Measurements from ENCODE around the gene PDAP1.
"Not testable (repeated sequence)": the region's sequence is repeated elsewhere in the genome, so short reads cannot be mapped to it uniquely, and the experiment has no call there.

The PDAP1 gene

GRCh38 chr7:99428972-99429566 lies 20.7 kb upstream of the PDAP1 start:
- H3K27me3 ChIP-seq (replicated peaks; ENCODE audit: control insufficient read depth, insufficient read depth, low read length, poor library complexity, severe bottlenecking), result no peaks in the 10 kb centered on the region
- H3K27ac ChIP-seq (ENCODE audit: insufficient read depth, low read length, poor library complexity, severe bottlenecking), result no peak overlapping the region
- H3K9me3 ChIP-seq (ENCODE audit: control insufficient read depth, low read length), result no peaks in the 10 kb centered on the region
- H3K36me3 ChIP-seq (ENCODE audit: control insufficient read depth, insufficient read depth, low read length), result peaks cover 47% of the 10 kb centered on the region
- no peak overlapping the region for H3K4me3 ChIP-seq (ENCODE audit: insufficient read depth, low read depth, low read length, poor library complexity, severe bottlenecking)
- no peaks in the 10 kb centered on the region for H3K4me1 ChIP-seq (ENCODE audit: control insufficient read depth, insufficient read depth, low read length, poor library complexity, severe bottlenecking)
- DNase-seq, result no peak

GRCh38 chr7:99424932-99425730 lies 16.7 kb upstream of the PDAP1 start:
- H3K4me3 ChIP-seq (ENCODE audit: insufficient read depth, low read depth, low read length, poor library complexity, severe bottlenecking), result no peak overlapping the region
- no peaks in the 10 kb centered on the region for H3K27me3 ChIP-seq (replicated peaks; ENCODE audit: control insufficient read depth, insufficient read depth, low read length, poor library complexity, severe bottlenecking)
- DNase-seq, result no peak
- no peak overlapping the region for H3K27ac ChIP-seq (ENCODE audit: insufficient read depth, low read length, poor library complexity, severe bottlenecking)
- H3K4me1 ChIP-seq (ENCODE audit: control insufficient read depth, insufficient read depth, low read length, poor library complexity, severe bottlenecking), result no peaks in the 10 kb centered on the region
- H3K9me3 ChIP-seq (ENCODE audit: control insufficient read depth, low read length), result no peaks in the 10 kb centered on the region
- peaks cover 50% of the 10 kb centered on the region for H3K36me3 ChIP-seq (ENCODE audit: control insufficient read depth, insufficient read depth, low read length)

- H3K4me1 ChIP-seq (ENCODE audit: control insufficient read depth, insufficient read depth, low read length, poor library complexity, severe bottlenecking), result no peaks in the 10 kb centered on the region
- no peak overlapping the region for H3K27ac ChIP-seq (ENCODE audit: insufficient read depth, low read length, poor library complexity, severe bottlenecking)
- H3K27me3 ChIP-seq (replicated peaks; ENCODE audit: control insufficient read depth, insufficient read depth, low read length, poor library complexity, severe bottlenecking), result no peaks in the 10 kb centered on the region
- DNase-seq, result no peak
- H3K4me3 ChIP-seq (ENCODE audit: insufficient read depth, low read depth, low read length, poor library complexity, severe bottlenecking), result no peak overlapping the region
- peaks cover 61% of the 10 kb centered on the region for H3K36me3 ChIP-seq (ENCODE audit: control insufficient read depth, insufficient read depth, low read length)
- H3K9me3 ChIP-seq (ENCODE audit: control insufficient read depth, low read length), result no peaks in the 10 kb centered on the region
These were observed 14.2 kb upstream of the PDAP1 start for GRCh38 chr7:99422625-99423024.

GRCh38 chr7:99422186-99422585 lies 13.8 kb upstream of the PDAP1 start:
- Histone ChIP-seq H3K4me3 (ENCODE audit: insufficient read depth, low read depth, low read length, poor library complexity, severe bottlenecking) (no peak overlapping the region), H3K27me3 (replicated peaks; ENCODE audit: control insufficient read depth, insufficient read depth, low read length, poor library complexity, severe bottlenecking) (no peaks in the 10 kb centered on the region), H3K9me3 (ENCODE audit: control insufficient read depth, low read length) (no peaks in the 10 kb centered on the region), H3K27ac (ENCODE audit: insufficient read depth, low read length, poor library complexity, severe bottlenecking) (no peak overlapping the region), H3K36me3 (ENCODE audit: control insufficient read depth, insufficient read depth, low read length) (peaks cover 66% of the 10 kb centered on the region), H3K4me1 (ENCODE audit: control insufficient read depth, insufficient read depth, low read length, poor library complexity, severe bottlenecking) (no peaks in the 10 kb centered on the region)
- no peak for DNase-seq

- no peaks in the 10 kb centered on the region for H3K27me3 ChIP-seq (replicated peaks; ENCODE audit: control insufficient read depth, insufficient read depth, low read length, poor library complexity, severe bottlenecking)
- H3K27ac ChIP-seq (ENCODE audit: insufficient read depth, low read length, poor library complexity, severe bottlenecking), result no peak overlapping the region
- DNase-seq, result no peak
- no peaks in the 10 kb centered on the region for H3K9me3 ChIP-seq (ENCODE audit: control insufficient read depth, low read length)
- no peak overlapping the region for H3K4me3 ChIP-seq (ENCODE audit: insufficient read depth, low read depth, low read length, poor library complexity, severe bottlenecking)
- peaks cover 72% of the 10 kb centered on the region for H3K36me3 ChIP-seq (ENCODE audit: control insufficient read depth, insufficient read depth, low read length)
- no peaks in the 10 kb centered on the region for H3K4me1 ChIP-seq (ENCODE audit: control insufficient read depth, insufficient read depth, low read length, poor library complexity, severe bottlenecking)
These were observed 12.6 kb upstream of the PDAP1 start for GRCh38 chr7:99420986-99421385.

DNA sequence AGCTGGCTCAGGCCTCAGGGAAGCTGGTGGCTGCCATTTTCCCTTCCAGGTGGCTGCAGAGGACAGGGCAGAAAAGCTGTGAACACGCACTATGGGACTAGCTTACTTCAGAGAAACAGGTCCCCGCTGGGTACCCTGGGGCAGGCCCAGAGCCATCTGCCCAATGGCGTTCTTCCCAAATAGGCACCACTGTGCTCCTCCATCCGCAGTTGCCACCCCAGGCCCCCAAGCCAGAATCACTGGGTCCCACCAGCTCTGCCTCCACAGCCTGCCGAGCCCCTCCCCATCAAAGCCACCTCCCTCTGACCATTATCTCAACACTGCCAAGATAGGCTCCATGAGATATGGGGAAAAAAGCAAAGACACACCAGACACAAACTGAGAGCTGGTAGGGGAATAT lies 11.8 kb upstream of the PDAP1 start:
- Histone ChIP-seq H3K27me3 (replicated peaks; ENCODE audit: control insufficient read depth, insufficient read depth, low read length, poor library complexity, severe bottlenecking) (no peaks in the 10 kb centered on the region), H3K4me3 (ENCODE audit: insufficient read depth, low read depth, low read length, poor library complexity, severe bottlenecking) (no peak overlapping the region), H3K4me1 (ENCODE audit: control insufficient read depth, insufficient read depth, low read length, poor library complexity, severe bottlenecking) (no peaks in the 10 kb centered on the region), H3K36me3 (ENCODE audit: control insufficient read depth, insufficient read depth, low read length) (peaks cover 68% of the 10 kb centered on the region), H3K27ac (ENCODE audit: insufficient read depth, low read length, poor library complexity, severe bottlenecking) (no peak overlapping the region), H3K9me3 (ENCODE audit: control insufficient read depth, low read length) (no peaks in the 10 kb centered on the region)
- no peak for DNase-seq

DNA sequence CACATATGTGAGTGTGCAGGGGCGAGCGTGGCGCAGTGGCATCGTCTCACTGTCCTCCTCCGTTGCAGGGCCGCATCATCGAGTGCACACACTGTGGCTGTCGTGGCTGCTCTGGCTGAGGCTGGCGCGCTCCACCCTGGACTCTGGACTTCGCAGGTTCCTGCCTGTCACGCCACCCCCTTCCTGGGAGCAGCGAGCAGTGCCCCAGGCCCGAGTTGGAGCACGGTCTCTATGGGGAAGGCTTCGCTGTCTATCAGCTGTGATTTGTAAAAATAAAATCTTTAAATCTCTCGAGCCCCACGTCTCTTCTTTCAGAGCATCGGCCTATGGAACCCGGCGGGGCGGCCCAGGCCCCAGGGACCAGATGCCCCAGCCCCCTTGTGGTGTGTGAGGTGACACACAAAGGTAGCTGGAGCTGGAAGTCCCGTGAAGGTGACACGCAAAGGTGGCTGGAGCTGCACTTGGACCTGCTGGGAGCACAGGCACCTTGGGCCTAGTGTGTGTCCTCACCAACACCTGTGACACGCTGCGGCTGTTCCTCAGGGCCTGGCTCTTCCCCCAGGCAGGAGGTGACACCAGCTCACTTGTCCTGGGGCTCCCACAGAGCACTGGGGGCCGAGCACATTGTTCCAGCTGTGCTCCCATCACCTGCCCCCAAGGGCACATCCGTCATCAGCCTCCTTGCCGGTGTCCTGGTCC lies 11.1 kb upstream of the PDAP1 start:
- H3K27me3 ChIP-seq (replicated peaks; ENCODE audit: control insufficient read depth, insufficient read depth, low read length, poor library complexity, severe bottlenecking), result no peaks in the 10 kb centered on the region
- no peaks in the 10 kb centered on the region for H3K9me3 ChIP-seq (ENCODE audit: control insufficient read depth, low read length)
- H3K4me1 ChIP-seq (ENCODE audit: control insufficient read depth, insufficient read depth, low read length, poor library complexity, severe bottlenecking), result no peaks in the 10 kb centered on the region
- DNase-seq, result no peak
- H3K27ac ChIP-seq (ENCODE audit: insufficient read depth, low read length, poor library complexity, severe bottlenecking), result no peak overlapping the region
- no peak overlapping the region for H3K4me3 ChIP-seq (ENCODE audit: insufficient read depth, low read depth, low read length, poor library complexity, severe bottlenecking)
- H3K36me3 ChIP-seq (ENCODE audit: control insufficient read depth, insufficient read depth, low read length), result peaks cover 68% of the 10 kb centered on the region

GRCh38 chr7:99418260-99418659 lies 9.9 kb upstream of the PDAP1 start:
- Histone ChIP-seq H3K4me1 (ENCODE audit: control insufficient read depth, insufficient read depth, low read length, poor library complexity, severe bottlenecking) (no peaks in the 10 kb centered on the region), H3K4me3 (ENCODE audit: insufficient read depth, low read depth, low read length, poor library complexity, severe bottlenecking) (no peak overlapping the region), H3K27ac (ENCODE audit: insufficient read depth, low read length, poor library complexity, severe bottlenecking) (no peak overlapping the region), H3K27me3 (replicated peaks; ENCODE audit: control insufficient read depth, insufficient read depth, low read length, poor library complexity, severe bottlenecking) (no peaks in the 10 kb centered on the region), H3K9me3 (ENCODE audit: control insufficient read depth, low read length) (no peaks in the 10 kb centered on the region), H3K36me3 (ENCODE audit: control insufficient read depth, insufficient read depth, low read length) (peaks cover 65% of the 10 kb centered on the region)
- DNase-seq, result no peak

DNA sequence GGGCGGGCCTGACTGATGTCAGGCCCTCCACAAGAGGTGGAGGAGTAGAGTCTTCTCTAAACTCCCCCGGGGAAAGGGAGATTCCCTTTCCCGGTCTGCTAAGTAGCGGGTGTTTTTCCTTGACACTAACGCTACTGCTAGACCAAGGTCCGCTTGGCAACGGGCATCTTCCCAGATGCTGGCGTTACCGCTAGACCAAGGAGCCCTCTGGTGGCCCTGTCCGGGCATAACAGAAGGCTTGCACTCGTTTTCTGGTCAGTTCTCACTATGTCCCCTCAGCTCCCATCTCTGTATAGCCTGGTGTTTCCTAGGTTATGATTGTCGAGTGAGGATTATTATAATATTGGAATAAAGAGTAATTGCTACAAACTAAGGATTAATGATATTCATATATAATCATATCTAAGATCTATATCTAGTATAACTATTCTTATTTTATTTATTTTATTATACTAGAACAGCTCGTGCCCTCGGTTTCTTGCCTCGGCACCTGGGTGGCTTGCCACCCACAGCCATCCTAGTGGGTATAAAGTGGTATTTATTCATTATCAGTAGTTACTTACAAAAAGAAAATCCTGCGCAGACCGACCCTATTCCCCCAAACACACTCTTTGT lies 7.2 kb upstream of the PDAP1 start:
- not testable (repeated sequence) for H3K4me3 ChIP-seq (ENCODE audit: insufficient read depth, low read depth, low read length, poor library complexity, severe bottlenecking); H3K27ac ChIP-seq (ENCODE audit: insufficient read depth, low read length, poor library complexity, severe bottlenecking); H3K9me3 ChIP-seq (ENCODE audit: control insufficient read depth, low read length); DNase-seq; H3K27me3 ChIP-seq (replicated peaks; ENCODE audit: control insufficient read depth, insufficient read depth, low read length, poor library complexity, severe bottlenecking); H3K4me1 ChIP-seq (ENCODE audit: control insufficient read depth, insufficient read depth, low read length, poor library complexity, severe bottlenecking)
- H3K36me3 ChIP-seq (ENCODE audit: control insufficient read depth, insufficient read depth, low read length), result peaks cover 80% of the 10 kb centered on the region

GRCh38 chr7:99410635-99411034 lies 2.2 kb upstream of the PDAP1 start:
- Histone ChIP-seq H3K4me1 (ENCODE audit: control insufficient read depth, insufficient read depth, low read length, poor library complexity, severe bottlenecking) (peaks cover 25% of the 10 kb centered on the region), H3K9me3 (ENCODE audit: control insufficient read depth, low read length) (no peaks in the 10 kb centered on the region), H3K4me3 (ENCODE audit: insufficient read depth, low read depth, low read length, poor library complexity, severe bottlenecking) (no peak overlapping the region), H3K36me3 (ENCODE audit: control insufficient read depth, insufficient read depth, low read length) (peaks cover 43% of the 10 kb centered on the region), H3K27ac (ENCODE audit: insufficient read depth, low read length, poor library complexity, severe bottlenecking) (no peak overlapping the region), H3K27me3 (replicated peaks; ENCODE audit: control insufficient read depth, insufficient read depth, low read length, poor library complexity, severe bottlenecking) (no peaks in the 10 kb centered on the region)
- no peak for DNase-seq

Data from effector memory CD4-positive, alpha-beta T cell (primary cell).